ENCODE measurements around the gene RPL10.
"Not testable (repeated sequence)": the region's sequence is repeated elsewhere in the genome, so short reads cannot be mapped to it uniquely, and the experiment has no call there.

The RPL10 gene

DNA sequence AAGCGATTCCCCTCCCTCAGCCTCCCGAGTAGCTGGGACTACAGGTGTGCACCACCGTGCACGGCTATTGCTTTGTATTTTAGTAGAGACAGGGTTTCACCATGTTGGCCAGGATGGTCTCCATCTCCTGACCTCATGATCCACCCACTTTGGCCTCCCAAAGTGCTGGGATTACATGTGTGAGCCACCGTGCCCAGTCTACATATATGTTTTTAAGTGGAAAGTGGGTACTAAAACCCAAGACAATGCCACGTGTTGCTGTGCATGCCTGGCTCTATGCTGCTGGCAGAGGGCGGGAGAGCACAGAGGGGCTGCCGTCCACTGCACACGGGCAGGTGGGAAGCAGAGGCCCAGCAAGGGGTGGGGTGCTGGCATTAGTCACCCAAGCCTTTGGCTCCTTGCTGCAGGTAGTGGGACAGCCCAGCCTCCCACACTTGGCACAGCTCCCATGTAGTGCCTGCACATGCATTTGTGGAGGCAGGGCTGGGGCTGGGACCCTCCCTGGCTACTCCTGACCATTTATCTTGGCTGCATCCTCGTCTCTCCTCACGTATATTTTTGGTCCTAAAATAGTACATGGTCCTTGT is 15.6 kb upstream of the RPL10 start:
- DNase-seq = no peak
- Mint-ChIP-seq H3K9me3 (peaks cover 25% of the 10 kb centered on the region), H3K36me3 (ENCODE audit: low read depth) (peaks cover 4% of the 10 kb centered on the region), H3K27ac (no peak overlapping the region), H3K4me3 (no peak overlapping the region), H3K4me1 (peaks cover 14% of the 10 kb centered on the region), H3K27me3 (ENCODE audit: low read depth, poor library complexity) (peaks cover 3% of the 10 kb centered on the region)
- TF ChIP-seq, protein P1, sequence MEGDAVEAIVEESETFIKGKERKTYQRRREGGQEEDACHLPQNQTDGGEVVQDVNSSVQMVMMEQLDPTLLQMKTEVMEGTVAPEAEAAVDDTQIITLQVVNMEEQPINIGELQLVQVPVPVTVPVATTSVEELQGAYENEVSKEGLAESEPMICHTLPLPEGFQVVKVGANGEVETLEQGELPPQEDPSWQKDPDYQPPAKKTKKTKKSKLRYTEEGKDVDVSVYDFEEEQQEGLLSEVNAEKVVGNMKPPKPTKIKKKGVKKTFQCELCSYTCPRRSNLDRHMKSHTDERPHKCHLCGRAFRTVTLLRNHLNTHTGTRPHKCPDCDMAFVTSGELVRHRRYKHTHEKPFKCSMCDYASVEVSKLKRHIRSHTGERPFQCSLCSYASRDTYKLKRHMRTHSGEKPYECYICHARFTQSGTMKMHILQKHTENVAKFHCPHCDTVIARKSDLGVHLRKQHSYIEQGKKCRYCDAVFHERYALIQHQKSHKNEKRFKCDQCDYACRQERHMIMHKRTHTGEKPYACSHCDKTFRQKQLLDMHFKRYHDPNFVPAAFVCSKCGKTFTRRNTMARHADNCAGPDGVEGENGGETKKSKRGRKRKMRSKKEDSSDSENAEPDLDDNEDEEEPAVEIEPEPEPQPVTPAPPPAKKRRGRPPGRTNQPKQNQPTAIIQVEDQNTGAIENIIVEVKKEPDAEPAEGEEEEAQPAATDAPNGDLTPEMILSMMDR (IDR thresholded peaks at IDR 0.05) = no peak

DNA sequence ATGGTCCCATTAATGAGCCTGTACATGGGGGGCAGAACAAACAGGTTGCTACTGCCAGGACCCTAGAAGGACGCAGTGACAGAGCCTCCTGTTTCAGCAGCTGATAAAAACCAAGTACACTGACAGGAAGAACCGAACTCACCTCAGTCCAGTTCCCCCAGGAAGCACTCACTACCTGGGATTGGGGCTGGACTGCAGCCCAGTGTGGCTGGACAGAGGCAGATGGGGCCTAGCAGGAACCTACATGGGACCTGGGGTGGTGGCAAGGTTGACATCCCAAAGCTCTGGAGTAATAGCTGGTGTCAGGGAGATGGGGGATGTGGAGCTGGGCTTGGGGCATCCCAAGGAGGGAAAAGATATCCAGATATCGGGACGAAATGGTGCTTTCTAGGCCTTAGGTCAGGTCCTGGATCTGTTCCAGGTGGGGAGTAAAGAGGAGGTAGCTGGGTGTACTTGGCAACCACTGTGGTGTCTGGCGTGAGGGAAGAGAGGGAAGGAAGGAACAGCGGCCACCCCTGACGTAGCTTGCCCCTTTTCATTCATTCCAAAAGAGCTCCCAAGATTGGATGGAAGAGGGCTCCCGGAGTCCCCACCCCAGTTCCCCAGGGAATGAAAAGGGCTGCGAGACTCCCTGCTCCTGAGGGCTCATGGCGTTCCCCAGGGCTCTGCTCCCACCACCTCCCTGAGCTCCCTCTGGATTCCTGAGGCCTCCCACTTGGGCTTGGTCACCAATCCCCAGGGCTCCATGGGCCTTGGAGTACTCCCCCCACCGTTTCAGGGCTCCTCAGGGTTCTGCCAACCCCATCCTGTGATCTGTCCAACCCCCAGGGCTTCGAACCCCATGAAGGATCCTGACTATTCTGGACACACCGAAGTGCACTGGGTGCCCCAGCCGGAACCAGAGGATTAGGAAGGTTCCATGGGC is 14.6 kb upstream of the RPL10 start:
- Mint-ChIP-seq H3K27ac (no peak overlapping the region), H3K27me3 (ENCODE audit: low read depth, poor library complexity) (peaks cover 3% of the 10 kb centered on the region), H3K36me3 (ENCODE audit: low read depth) (peaks cover 4% of the 10 kb centered on the region), H3K9me3 (peaks cover 25% of the 10 kb centered on the region), H3K4me1 (peaks cover 14% of the 10 kb centered on the region), H3K4me3 (no peak overlapping the region)
- TF ChIP-seq, protein P1 (IDR thresholded peaks at IDR 0.05) = no peak
- no peak for DNase-seq

DNA sequence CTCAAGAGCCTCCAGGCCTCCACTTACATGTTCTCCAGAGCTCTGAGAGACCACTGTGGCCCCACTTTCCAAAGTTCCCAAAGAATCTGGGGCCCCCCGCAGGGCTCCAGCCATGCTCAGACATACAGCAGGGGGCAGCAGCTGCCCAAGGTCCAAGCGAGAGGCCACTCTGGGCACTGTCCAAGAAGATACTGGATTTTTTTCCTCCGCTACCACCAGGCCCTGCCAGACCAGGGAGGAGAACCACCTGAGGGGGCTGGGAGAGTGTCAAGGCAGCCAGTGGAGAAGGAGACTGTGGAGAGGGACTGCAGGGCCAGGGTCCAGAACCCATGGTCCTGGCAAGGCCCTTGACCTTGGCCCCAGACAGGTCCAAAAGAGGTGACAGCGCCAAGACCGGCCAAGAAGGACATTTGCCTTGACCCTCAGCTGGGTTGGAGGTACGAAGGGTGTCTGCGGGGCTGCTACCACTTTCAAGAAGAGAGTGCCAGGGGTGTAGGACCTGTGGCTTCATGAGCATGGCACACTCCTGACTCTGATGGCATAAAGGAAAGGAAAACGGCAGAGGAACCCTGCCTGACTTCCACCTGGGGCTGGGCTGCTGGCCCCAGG is 13.8 kb upstream of the RPL10 start:
- TF ChIP-seq, protein P1 (IDR thresholded peaks at IDR 0.05) = no peak
- no peak for DNase-seq
- H3K27me3 Mint-ChIP-seq (ENCODE audit: low read depth, poor library complexity) = peaks cover 3% of the 10 kb centered on the region
- H3K4me3 Mint-ChIP-seq = no peak overlapping the region
- peaks cover 4% of the 10 kb centered on the region for H3K36me3 Mint-ChIP-seq (ENCODE audit: low read depth)
- peaks cover 25% of the 10 kb centered on the region for H3K9me3 Mint-ChIP-seq
- H3K27ac Mint-ChIP-seq = no peak overlapping the region
- H3K4me1 Mint-ChIP-seq = peaks cover 14% of the 10 kb centered on the region

DNA sequence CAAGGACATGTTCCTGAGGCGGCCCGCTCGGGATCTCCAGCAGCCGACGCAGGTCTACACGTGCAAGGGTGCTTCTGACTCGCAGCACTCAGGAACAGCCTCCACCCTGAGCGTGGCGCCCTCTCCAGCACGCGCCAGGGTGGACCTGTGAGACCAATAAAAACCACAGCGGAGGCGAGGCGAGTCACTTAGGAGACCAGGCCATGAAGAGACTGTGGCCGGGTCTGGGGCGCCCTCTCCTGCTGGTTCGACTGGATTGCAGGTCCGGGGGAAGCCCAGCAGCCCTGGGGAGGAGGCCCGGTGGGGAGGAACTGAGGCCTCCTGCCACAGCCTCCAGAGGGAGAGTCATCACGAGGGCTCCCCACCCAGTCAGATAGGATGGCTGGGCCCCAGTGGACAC is 10.1 kb upstream of the RPL10 start:
- not testable (repeated sequence) for H3K9me3 Mint-ChIP-seq; H3K27me3 Mint-ChIP-seq (ENCODE audit: low read depth, poor library complexity); H3K27ac Mint-ChIP-seq; DNase-seq; H3K4me3 Mint-ChIP-seq; H3K4me1 Mint-ChIP-seq; H3K36me3 Mint-ChIP-seq (ENCODE audit: low read depth)

DNA sequence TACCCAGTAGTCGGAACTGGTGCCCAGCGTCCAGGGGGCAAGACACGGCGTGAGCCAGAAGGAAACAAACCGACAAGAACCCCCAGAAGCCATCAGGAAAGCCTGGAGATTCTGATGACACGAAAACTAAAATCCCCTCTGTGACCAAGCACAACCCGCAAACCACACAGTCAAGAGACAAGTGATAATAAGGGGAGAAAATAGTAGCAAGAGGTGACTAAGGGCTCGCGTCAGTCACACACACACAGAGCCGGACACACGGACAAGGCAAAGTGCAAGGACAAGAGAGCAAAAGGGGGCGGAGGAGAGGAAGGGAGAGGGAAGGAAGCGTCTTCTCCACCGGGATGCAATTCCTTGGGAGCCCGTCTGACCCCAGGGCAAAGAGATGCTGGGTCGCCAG is 9.5 kb upstream of the RPL10 start:
- not testable (repeated sequence) for H3K4me1 Mint-ChIP-seq; H3K9me3 Mint-ChIP-seq; H3K27me3 Mint-ChIP-seq (ENCODE audit: low read depth, poor library complexity); H3K4me3 Mint-ChIP-seq; H3K36me3 Mint-ChIP-seq (ENCODE audit: low read depth); H3K27ac Mint-ChIP-seq; DNase-seq

DNA sequence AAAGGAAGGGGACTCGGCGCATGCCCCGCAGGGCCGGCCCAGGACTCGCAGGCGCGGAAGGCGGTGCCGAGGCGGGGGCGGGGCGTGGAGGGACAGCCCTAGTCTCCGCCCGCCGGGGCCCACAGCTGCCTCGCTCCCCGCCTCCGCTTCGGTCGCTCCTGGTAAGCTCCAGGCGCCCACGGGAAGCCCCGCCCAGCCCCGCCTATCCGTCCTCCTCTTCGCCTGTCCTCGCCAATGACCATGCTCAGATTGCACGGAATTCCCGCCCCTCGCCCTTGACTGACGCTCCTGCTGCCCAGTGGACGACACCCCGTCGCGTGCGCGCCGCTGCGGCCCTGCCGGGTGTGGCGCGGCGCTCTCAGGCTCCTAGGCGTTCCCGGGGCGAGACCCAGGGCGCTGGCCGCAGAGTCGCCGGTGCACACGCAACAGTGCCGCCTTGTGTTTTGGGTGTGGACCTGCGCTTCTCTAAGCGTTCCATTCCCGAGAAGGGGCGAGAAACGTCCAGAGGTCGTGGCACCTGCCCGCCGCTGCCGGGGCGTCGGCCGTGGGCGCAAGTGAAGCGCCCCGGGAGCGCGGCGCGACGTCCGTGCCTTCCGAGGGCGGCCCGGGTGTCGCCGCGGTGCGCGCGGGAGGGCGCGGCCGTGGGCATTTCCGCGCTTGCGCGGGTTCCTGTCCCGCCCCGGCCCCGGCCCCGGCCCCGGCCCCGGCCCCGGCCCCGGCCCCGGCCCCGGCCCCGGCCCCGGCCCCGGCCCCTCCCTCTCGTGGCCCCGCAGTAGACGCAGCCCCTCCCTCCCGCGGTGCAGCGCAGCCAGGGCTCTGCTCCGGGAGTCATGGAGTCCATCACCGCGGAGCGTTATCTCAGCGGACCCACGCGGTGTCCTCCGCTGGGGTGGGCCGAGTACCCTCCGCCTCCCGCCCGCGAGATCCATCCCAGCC is 8.1 kb upstream of the RPL10 start:
- H3K4me1 Mint-ChIP-seq; DNase-seq; H3K27me3 Mint-ChIP-seq (ENCODE audit: low read depth, poor library complexity); H3K9me3 Mint-ChIP-seq; H3K27ac Mint-ChIP-seq; H3K4me3 Mint-ChIP-seq; H3K36me3 Mint-ChIP-seq (ENCODE audit: low read depth): not testable (repeated sequence)

DNA sequence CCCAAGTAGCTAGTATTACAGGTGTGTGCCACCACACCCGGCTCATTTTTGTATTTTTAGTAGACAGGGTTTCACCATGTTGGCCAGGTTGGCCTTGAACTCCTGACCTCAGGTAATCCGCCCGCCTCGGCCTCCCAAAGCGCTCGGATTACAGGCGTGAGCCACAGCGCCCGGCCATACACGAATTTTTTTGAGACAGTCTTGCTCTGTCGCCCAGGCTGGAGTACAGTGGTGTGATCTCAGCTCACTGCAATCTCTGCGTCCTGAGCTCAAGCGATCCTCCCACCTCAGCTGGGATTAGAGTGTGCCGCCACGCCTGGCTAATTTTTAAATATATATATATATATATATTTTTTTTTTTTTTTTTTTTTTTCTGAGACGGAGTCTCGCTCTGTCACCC is 1.8 kb upstream of the RPL10 start:
- peaks cover 19% of the 10 kb centered on the region for H3K4me1 Mint-ChIP-seq
- H3K4me3 Mint-ChIP-seq; H3K27ac Mint-ChIP-seq; DNase-seq; H3K27me3 Mint-ChIP-seq (ENCODE audit: low read depth, poor library complexity): not testable (repeated sequence)
- H3K9me3 Mint-ChIP-seq = peaks cover 37% of the 10 kb centered on the region
- H3K36me3 Mint-ChIP-seq (ENCODE audit: low read depth) = peaks cover 21% of the 10 kb centered on the region

All from nephron progenitor cell (in vitro differentiated cells).